Tongue (tissue), 2 donors: Measurements from ENCODE around the gene ITGA5. TPM values are rescaled to one million over a fixed set of nuclear protein-coding genes. Genes with fewer than 3 reads are reported as not detected.
A peak's percentile ranks its signal among the peaks of the same experiment; 100 is the strongest.

Source experiments
- DNase-seq: peaks from one replicate; pipeline ENCODE4 v3.0.0-alpha.2; 2015
- total RNA-seq: library from RNA; depleted of rRNA; stranded (reverse); fragments of >200 nt; gene quantifications from one replicate; pipeline ENCODE4 v1.2.3, GENCODE V29; 2014

The ITGA5 gene
- total RNA-seq, 1 donor from 2014 or later, result 112 TPM

DNA sequence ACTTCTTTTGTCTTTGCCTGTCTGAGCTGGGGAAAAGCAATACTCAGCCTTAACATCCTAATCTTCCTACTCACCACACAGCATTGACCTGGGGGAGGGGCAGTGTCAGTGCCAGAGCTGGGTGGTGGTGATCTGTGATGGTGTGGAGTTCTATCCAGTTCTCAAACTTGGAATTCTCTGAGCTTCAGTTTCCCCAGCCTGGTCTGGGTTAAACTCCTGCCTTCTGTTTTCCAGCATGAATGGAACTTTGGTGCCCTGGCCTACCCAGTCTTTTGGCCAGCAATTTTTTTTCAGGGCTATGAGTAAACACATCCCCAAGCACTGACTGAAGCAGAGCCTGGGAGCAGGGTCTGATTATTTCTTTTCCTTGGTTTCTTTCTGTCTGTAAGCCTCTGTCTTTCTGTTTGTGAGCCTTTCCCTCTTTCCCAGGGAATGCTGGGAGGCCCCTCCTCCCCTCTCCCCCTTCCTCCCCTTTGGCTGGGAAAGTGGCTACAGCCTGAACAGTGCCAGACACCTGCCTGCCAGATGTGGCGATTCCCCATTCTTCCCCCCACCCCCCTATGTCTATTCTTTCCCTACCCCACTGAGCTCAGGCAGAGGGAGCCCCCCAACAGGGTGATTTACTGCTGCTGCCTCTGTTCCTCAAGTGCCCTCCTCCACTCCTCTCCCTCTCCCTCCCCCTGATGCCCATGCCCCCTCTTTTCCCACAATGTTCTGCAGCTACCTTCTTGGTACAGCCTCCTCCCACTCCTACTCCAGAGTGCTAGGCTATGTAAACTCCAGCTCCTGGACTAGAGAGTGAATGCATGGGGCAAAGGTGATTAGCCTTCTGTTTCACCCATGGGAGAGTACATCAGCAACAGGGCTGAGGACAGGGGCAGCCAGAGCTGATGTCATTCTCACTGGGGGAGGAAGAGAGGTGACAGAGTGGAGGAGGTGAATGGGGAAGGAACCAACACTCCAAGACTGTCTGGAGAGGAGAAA lies 65.9 kb downstream of the ITGA5 start:
- peak; percentile 88 for DNase-seq

GRCh38 chr12:54352022-54352531 lies 67.0 kb downstream of the ITGA5 start:
- peak; percentile 92 for DNase-seq

DNA sequence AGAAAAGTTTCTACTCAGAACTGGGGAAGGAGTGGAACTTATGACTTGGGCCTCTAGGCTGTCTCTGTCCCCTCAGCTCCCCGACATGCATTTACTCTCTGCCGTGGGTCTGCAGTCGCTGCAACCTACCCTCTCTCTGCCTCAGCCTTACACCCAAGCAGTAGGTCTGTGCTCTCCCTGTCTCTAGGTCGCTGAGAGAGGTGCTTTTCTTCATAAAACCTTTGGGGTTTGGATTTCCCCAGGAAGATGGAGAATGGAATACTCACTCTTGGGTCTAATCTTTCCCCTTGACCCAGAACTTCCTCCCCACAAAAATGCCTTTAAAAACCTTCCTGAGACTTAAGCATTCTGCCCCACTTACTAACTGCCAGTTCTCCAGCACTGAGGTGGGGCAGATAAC lies 67.7 kb downstream of the ITGA5 start:
- peak; percentile 18 for DNase-seq

GRCh38 chr12:54350743-54351142 lies 68.3 kb downstream of the ITGA5 start:
- no peak for DNase-seq

DNA sequence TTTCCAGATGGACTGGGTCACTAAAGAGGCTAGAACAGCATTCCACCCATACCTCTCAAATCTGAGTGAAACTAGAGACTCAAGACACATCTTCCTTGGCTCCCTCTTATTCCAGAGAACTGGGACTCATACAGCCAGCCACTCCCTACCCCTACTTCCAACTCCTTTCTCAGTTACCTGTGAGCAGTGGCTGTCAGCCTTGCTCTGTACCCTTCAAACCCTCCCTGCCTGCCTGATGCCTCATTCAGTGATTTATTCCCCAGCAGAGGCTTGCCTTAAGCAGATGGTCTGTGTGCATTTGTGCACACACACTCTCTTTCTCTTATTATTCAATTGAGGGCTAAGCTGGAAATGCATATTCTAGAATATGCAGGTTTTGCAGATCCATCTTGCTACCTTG lies 69.4 kb downstream of the ITGA5 start:
- DNase-seq, result no peak

- no peak for DNase-seq
Observed at GRCh38 chr12:54349036-54349435, 70.0 kb downstream of the ITGA5 start.

Other genes starting within 250 kb of the ITGA5 start
- gene SMUG1, start 230.3 kb downstream of the ITGA5 start, total RNA-seq, result 22.1 TPM
- 77.2 TPM for gene CBX5, start 139.1 kb downstream of the ITGA5 start, total RNA-seq
- 618 TPM for gene HNRNPA1, start 138.5 kb downstream of the ITGA5 start, total RNA-seq
- gene NFE2, start 118.3 kb downstream of the ITGA5 start, total RNA-seq, result 4.3 TPM
- gene COPZ1, start 94.1 kb downstream of the ITGA5 start, total RNA-seq, result 147 TPM
- gene GPR84, start 54.8 kb downstream of the ITGA5 start, total RNA-seq, result not detected
- 30.4 TPM for gene ZNF385A, start 34.5 kb downstream of the ITGA5 start, total RNA-seq
- not detected for gene GTSF1, start 54.3 kb upstream of the ITGA5 start, total RNA-seq
- gene NCKAP1L, start 78.5 kb upstream of the ITGA5 start, total RNA-seq, result 2.7 TPM
- 3.0 TPM for gene PDE1B, start 130.3 kb upstream of the ITGA5 start, total RNA-seq
- gene PPP1R1A, start 169.4 kb upstream of the ITGA5 start, total RNA-seq, result 10.8 TPM
- not detected for gene LACRT, start 215.6 kb upstream of the ITGA5 start, total RNA-seq
- not detected for gene DCD, start 229.1 kb upstream of the ITGA5 start, total RNA-seq